HCT116 (cell line): ENCODE results near the gene AFAP1L1. TPM values are rescaled to one million over a fixed set of nuclear protein-coding genes. Genes with fewer than 3 reads are reported as not detected.
A peak's percentile ranks its signal among the peaks of the same experiment; 100 is the strongest.

ENCODE experiments used
- ATAC-seq: fragments of 200-7000 bp; cut with Tn5 transposase; 2 replicates; pipeline ENCODE4 v1.9.1; 2020; ENCODE audit warnings: mild to moderate bottlenecking, moderate library complexity
- BruUV-seq: library from RNA; stranded (reverse); fragments of 400-500 nt; replicated peaks from 2 replicates; lab custom pipeline; 2021; lab: Mats Ljungman, UMichigan
- CTCF ChIA-PET: fragments of 300-600 bp; sonication (Branson Sonifier 250); formaldehyde crosslinking; loops from one replicate; lab custom pipeline; 2021; ENCODE audit warnings: antibody characterized with exemption; lab: Charles Lee
- POLR2A ChIA-PET: fragments of 300-600, 350-600 bp; sonication (Branson Sonifier 250); formaldehyde crosslinking; loops from one replicate; lab custom pipeline; 2021; ENCODE audit warnings: antibody characterized with exemption; lab: Charles Lee
- RAD21 ChIA-PET, 2 experiments: fragments of 300-600 bp; sonication (Branson Sonifier 250); formaldehyde crosslinking; loops; one replicate each; lab custom pipeline; 2023; ENCODE audit warnings: low total read pairs in 2 of 2; ENCODE audit not compliant: uncharacterized antibody in 2 of 2, unreplicated experiment in 2 of 2, low non-redundant PET in 1 of 2; lab: Charles Lee
- DNase-seq: peaks from one replicate; pipeline ENCODE4 v3.0.0-alpha.2; 2010; ENCODE audit warnings: low read depth, low spot score
- H2AFZ ChIP-seq: fragments of 200-600 bp; shearing (Covaris generic), sonication (generic); 2 replicates; pipeline ENCODE4 v1.6.1; 2017; ENCODE audit warnings: low read depth, mixed run types, mixed read lengths, antibody characterized with exemption, low read length; ENCODE audit not compliant: poor library complexity, severe bottlenecking
- H3K27ac ChIP-seq: 2 replicates; pipeline ENCODE4 v1.5.1; 2012; ENCODE audit warnings: low read depth, low read length
- H3K27me3 ChIP-seq: fragments of 200-600 bp; sonication (generic); 2 replicates; pipeline ENCODE4 v1.6.1; 2016; ENCODE audit warnings: mixed run types, low read length, mixed read lengths; ENCODE audit not compliant: insufficient read depth
- H3K36me3 ChIP-seq, 2 experiments: fragments of 200-500 bp in 1 of 2; fragments of 200-600 bp in 1 of 2; sonication (Bioruptor generic) in 1 of 2; sonication (generic) in 1 of 2; 2 replicates each; pipeline versions ENCODE4 v1.5.1 to v1.6.1; 2014 to 2016; ENCODE audit warnings: low read length in 2 of 2, inconsistent platforms in 1 of 2, mixed read lengths in 1 of 2, mixed run types in 1 of 2; ENCODE audit not compliant: insufficient read depth in 2 of 2, control insufficient read depth in 1 of 2
- H3K4me1 ChIP-seq, 2 experiments: fragments of 200-600 bp in 1 of 2; sonication (generic) in 1 of 2; 2 replicates each; pipeline versions ENCODE4 v1.5.1 to v1.6.1; 2012 to 2017; ENCODE audit warnings: low read length in 2 of 2, inconsistent platforms in 1 of 2, mild to moderate bottlenecking in 1 of 2, mixed read lengths in 1 of 2, mixed run types in 1 of 2, moderate library complexity in 1 of 2; ENCODE audit not compliant: insufficient read depth in 2 of 2, control insufficient read depth in 1 of 2
- H3K4me2 ChIP-seq: fragments of 200-600 bp; sonication (generic); 2 replicates; pipeline ENCODE4 v1.6.1; 2017; ENCODE audit warnings: mixed run types, low read length, mixed read lengths
- H3K4me3 ChIP-seq, 2 experiments: fragments of 200-600 bp in 1 of 2; sonication (generic) in 1 of 2; replicated peaks in 1 of 2; 2 replicates each; pipeline ENCODE4 v1.5.1; 2011 to 2016; ENCODE audit warnings: low read length in 2 of 2, control low read depth in 1 of 2, low read depth in 1 of 2, mild to moderate bottlenecking in 1 of 2, mixed read lengths in 1 of 2, mixed run types in 1 of 2
- H3K79me2 ChIP-seq: fragments of 200-600 bp; sonication (generic); 2 replicates; pipeline ENCODE4 v1.6.1; 2017; ENCODE audit warnings: mild to moderate bottlenecking, mixed run types, low read length, moderate library complexity, mixed read lengths; ENCODE audit not compliant: insufficient read depth
- H3K9ac ChIP-seq: fragments of 200-600 bp; sonication (generic); 2 replicates; pipeline ENCODE4 v1.6.1; 2016; ENCODE audit warnings: low read length, mixed read lengths
- H3K9me2 ChIP-seq: fragments of 200-600 bp; sonication (generic), shearing (Covaris generic); 2 replicates; pipeline ENCODE4 v1.6.1; 2017; ENCODE audit warnings: mixed run types, mild to moderate bottlenecking, moderate library complexity; ENCODE audit not compliant: insufficient read depth
- H3K9me3 ChIP-seq, 2 experiments: fragments of 200-500 bp in 1 of 2; fragments of 200-600 bp in 1 of 2; sonication (Bioruptor generic) in 1 of 2; sonication (generic) in 1 of 2; 2 replicates each; pipeline ENCODE4 v1.6.1; 2014 to 2017; ENCODE audit warnings: low read length in 2 of 2, mixed read lengths in 2 of 2, inconsistent platforms in 1 of 2, low read depth in 1 of 2, mild to moderate bottlenecking in 1 of 2, mixed run types in 1 of 2, moderate library complexity in 1 of 2; ENCODE audit not compliant: control insufficient read depth in 1 of 2, insufficient read depth in 1 of 2
- H4K20me1 ChIP-seq: fragments of 200-600 bp; sonication (generic), shearing (Covaris generic); 2 replicates; pipeline ENCODE4 v1.6.1; 2017; ENCODE audit warnings: mixed run types, mild to moderate bottlenecking, moderate library complexity; ENCODE audit not compliant: insufficient read depth
- ATF3 ChIP-seq: IDR thresholded peaks from 2 replicates; pipeline ENCODE4 v1.6.1; 2012
- CBX3 ChIP-seq: IDR thresholded peaks from 2 replicates; pipeline ENCODE4 v1.6.1; 2012; ENCODE audit warnings: low read depth
- CEBPB ChIP-seq: IDR thresholded peaks from 2 replicates; pipeline ENCODE4 v1.6.1; 2012; ENCODE audit warnings: low read depth
- ELF1 ChIP-seq: IDR thresholded peaks from 2 replicates; pipeline ENCODE4 v1.6.1; 2012; ENCODE audit warnings: low read depth, borderline replicate concordance
- JUND ChIP-seq: IDR thresholded peaks from 2 replicates; pipeline ENCODE4 v1.6.1; 2012
- POLR2A ChIP-seq: IDR thresholded peaks from 2 replicates; pipeline ENCODE4 v1.7.0; 2011; ENCODE audit warnings: borderline replicate concordance; ENCODE audit not compliant: insufficient read depth, insufficient read length; ENCODE audit errors: extremely low read depth
- POLR2AphosphoS5 ChIP-seq: IDR thresholded peaks from 2 replicates; pipeline ENCODE4 v1.6.1; 2011; ENCODE audit warnings: mild to moderate bottlenecking, low read depth, low read length, moderate library complexity
- REST ChIP-seq: IDR thresholded peaks from 2 replicates; pipeline ENCODE4 v1.6.1; 2012; ENCODE audit warnings: low read depth
- SIN3A ChIP-seq: IDR thresholded peaks from 2 replicates; pipeline ENCODE4 v1.6.1; 2012; ENCODE audit warnings: low read depth
- SP1 ChIP-seq: IDR thresholded peaks from 2 replicates; pipeline ENCODE4 v1.6.1; 2012; ENCODE audit warnings: low read depth
- SRF ChIP-seq: IDR thresholded peaks from 2 replicates; pipeline ENCODE4 v1.6.1; 2012; ENCODE audit warnings: low read depth
- TCF7L2 ChIP-seq: IDR thresholded peaks from 2 replicates; pipeline ENCODE4 v1.7.0; 2011; ENCODE audit warnings: borderline replicate concordance, inconsistent platforms; ENCODE audit not compliant: insufficient read depth, insufficient read length; ENCODE audit errors: extremely low read depth
- YY1 ChIP-seq: IDR thresholded peaks from 2 replicates; pipeline ENCODE4 v1.6.1; 2011; ENCODE audit warnings: low read length, low read depth, moderate library complexity, mild to moderate bottlenecking; ENCODE audit not compliant: insufficient replicate concordance; ENCODE audit errors: extremely low read depth
- ZBTB33 ChIP-seq: IDR thresholded peaks from 2 replicates; pipeline ENCODE4 v1.6.1; 2011; ENCODE audit warnings: mild to moderate bottlenecking, low read length, moderate library complexity; ENCODE audit not compliant: insufficient replicate concordance; ENCODE audit errors: extremely low read depth
- ZFX ChIP-seq: fragments of 450-650 bp; IDR thresholded peaks from 2 replicates; pipeline ENCODE4 v1.6.1; 2017
- intact Hi-C: fragments of 100-400 bp; cut with micrococcal nuclease; formaldehyde crosslinking; loops from 2 replicates; pipeline ENCODE4 v1.10.0; 2022
- total RNA-seq: library from RNA; stranded (reverse); gene quantifications from one replicate; pipeline ENCODE4 v1.2.1, GENCODE V29; 2021; ENCODE audit not compliant: unreplicated experiment
- TF ChIP-seq, protein P1 (sequence below): IDR thresholded peaks from 2 replicates; pipeline ENCODE4 v1.6.1; 2012

AFAP1L1 gene
- total RNA-seq, 1 experiment from 2014 or later: 4.3 TPM

- TF ChIP-seq POLR2AphosphoS5 (peak; percentile 90), TCF7L2 (peak; percentile 44), REST (no peak), SIN3A (peak; percentile 91), JUND (no peak), ZBTB33 (no peak), POLR2A (peak; percentile 88), CEBPB (no peak), ELF1 (peak; percentile 85), YY1 (peak; percentile 88), SRF (peak; percentile 87), ATF3 (no peak; the same call in 1 of the 2 replicates), CBX3 (peak; percentile 72), SP1 (peak; percentile 63), ZFX (peak; percentile 85)
- TF ChIP-seq, protein P1, sequence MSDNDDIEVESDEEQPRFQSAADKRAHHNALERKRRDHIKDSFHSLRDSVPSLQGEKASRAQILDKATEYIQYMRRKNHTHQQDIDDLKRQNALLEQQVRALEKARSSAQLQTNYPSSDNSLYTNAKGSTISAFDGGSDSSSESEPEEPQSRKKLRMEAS: peak; percentile 93
- H2AFZ ChIP-seq: peak within 1 kb of the TSS; percentile 66
- ChIA-PET POLR2A (interaction anchor here (1.1 to 2.9 kb wide), 4 partner anchors 13 to 216 kb away, joined by 3 to 18 read pairs (median 5); partner anchors contain the start of genes CSNK1A1 and PCYOX1L), CTCF (interaction anchor here (0.9 to 1.6 kb wide), 7 partner anchors 12 to 206 kb away, joined by 3 to 7 read pairs (median 3); partner anchors contain the start of genes CSNK1A1 and PCYOX1L), RAD21 (interaction anchor here in 1 of 2 experiments (1.0 kb wide), 1 partner anchor 24 kb away, joined by 3 read pairs; no protein-coding TSS in a partner anchor)
- H3K9me3 ChIP-seq: no peaks in the 10 kb centered on the region
- peaks cover 5 to 11% of the 10 kb centered on the region in 2 experiments; a peak in 3 of 4 replicates for H3K4me1 ChIP-seq
- no peaks in the 10 kb centered on the region for H3K27me3 ChIP-seq
- H3K4me2 ChIP-seq: peak within 1 kb of the TSS; percentile 93
- peaks cover 28% of the 10 kb centered on the region in 2 experiments for H3K36me3 ChIP-seq
- BruUV-seq: TSS peak; percentile 55
- no peaks in the 10 kb centered on the region for H3K9me2 ChIP-seq
- ATAC-seq: peak; percentile 96
- peak; percentile 96 for DNase-seq
- intact Hi-C loops: loop anchor here (1.0 kb wide), 1 partner anchor 12 kb away; no protein-coding TSS in a partner anchor
- peak within 1 kb of the TSS; percentile 79 for H3K27ac ChIP-seq
- H3K4me3 ChIP-seq: peak within 1 kb of the TSS; percentile 94 to 97
- H3K79me2 ChIP-seq: peaks cover 49% of the 10 kb centered on the region
- H3K9ac ChIP-seq: peak within 1 kb of the TSS; percentile 92
- H4K20me1 ChIP-seq: no peaks in the 10 kb centered on the region
Observed at GRCh38 chr5:149345147-149345891, 73.7 kb downstream of the AFAP1L1 start, which contains the start of gene GRPEL2. TSS of gene GRPEL2 (plus strand) at chr5:149345499. CDS start at chr5:149345540, 41 bp downstream.
